AG04450 (cell line): ENCODE results near the gene GPS2. TPM values are rescaled to one million over a fixed set of nuclear protein-coding genes. Genes with fewer than 3 reads are reported as not detected.
A peak's percentile ranks its signal among the peaks of the same experiment; 100 is the strongest.
"Not testable (repeated sequence)": the region's sequence is repeated elsewhere in the genome, so short reads cannot be mapped to it uniquely, and the experiment has no call there.

Experiments used
- CTCF ChIA-PET: fragments of 300-600, 350-600 bp; formaldehyde crosslinking; extraction: SDS; loops from one replicate; lab custom pipeline; 2022; ENCODE audit warnings: antibody characterized with exemption, inconsistent platforms; lab: Charles Lee
- POLR2A ChIA-PET: fragments of 350-600 bp; formaldehyde crosslinking; extraction: SDS; loops from one replicate; lab custom pipeline; 2021; ENCODE audit warnings: antibody characterized with exemption, inconsistent platforms; lab: Yijun Ruan, JAX
- DNase-seq: peaks from one replicate; pipeline ENCODE4 v3.0.0-alpha.2; 2011; ENCODE audit warnings: low read depth, low spot score
- H3K27ac ChIP-seq: one replicate; pipeline ENCODE4 v1.5.1; 2012; ENCODE audit warnings: low read depth, low read length, control low read depth
- H3K27me3 ChIP-seq: one replicate; pipeline ENCODE4 v1.6.0; 2012; ENCODE audit warnings: low read length; ENCODE audit not compliant: control insufficient read depth, insufficient read depth
- H3K4me3 ChIP-seq: 2 replicates; pipeline ENCODE4 v1.5.1; 2011; ENCODE audit warnings: mild to moderate bottlenecking, low read depth, low read length, control low read depth
- H3K9me3 ChIP-seq: 2 replicates; pipeline ENCODE4 v1.5.1; 2012; ENCODE audit warnings: low read length; ENCODE audit not compliant: control insufficient read depth, insufficient read depth
- CTCF ChIP-seq: IDR thresholded peaks from 2 replicates; pipeline ENCODE4 v1.5.1; 2011; ENCODE audit warnings: low read depth, low read length, control low read depth, inconsistent platforms
- polyA plus RNA-seq: library from polyadenylated mRNA; depleted of rRNA; stranded (reverse); fragments of >200 nt; gene quantifications from 2 replicates; pipeline ENCODE4 v1.2.3, GENCODE V29; 2011

GPS2 gene
- polyA plus RNA-seq, 1 experiment, result 22.2 TPM

- POLR2A ChIA-PET, result interaction anchor here (1.0 kb wide), 1 partner anchor 10 kb away, joined by 3 read pairs; no protein-coding TSS in a partner anchor
- TF ChIP-seq CTCF, result no peak
- no peaks in the 10 kb centered on the region for H3K9me3 ChIP-seq
- CTCF ChIA-PET, result interaction anchor here (1.2 to 1.7 kb wide), 2 partner anchors 10 kb away, joined by 4 to 7 read pairs; no protein-coding TSS in a partner anchor
- H3K4me3 ChIP-seq, result no peak overlapping the region
- no peak overlapping the region for H3K27ac ChIP-seq
- no peak for DNase-seq
- H3K27me3 ChIP-seq, result peaks cover 12% of the 10 kb centered on the region
These were observed 19.9 kb upstream of the GPS2 start for GRCh38 chr17:7334938-7335538.

- DNase-seq, H3K9me3 ChIP-seq, H3K4me3 ChIP-seq, CTCF ChIA-PET, H3K27ac ChIP-seq, POLR2A ChIA-PET, H3K27me3 ChIP-seq: not testable (repeated sequence)
These were observed 17.5 kb upstream of the GPS2 start for GRCh38 chr17:7332600-7333069.

- H3K27me3 ChIP-seq, result peaks cover 9% of the 10 kb centered on the region
- no peak overlapping the region for H3K4me3 ChIP-seq
- POLR2A ChIA-PET, result no interaction called here
- no peak for TF ChIP-seq CTCF
- H3K9me3 ChIP-seq, result no peaks in the 10 kb centered on the region
- CTCF ChIA-PET, result no interaction called here
- DNase-seq, result no peak
- no peak overlapping the region for H3K27ac ChIP-seq
These were observed 17.0 kb upstream of the GPS2 start for GRCh38 chr17:7332111-7332510.

DNA sequence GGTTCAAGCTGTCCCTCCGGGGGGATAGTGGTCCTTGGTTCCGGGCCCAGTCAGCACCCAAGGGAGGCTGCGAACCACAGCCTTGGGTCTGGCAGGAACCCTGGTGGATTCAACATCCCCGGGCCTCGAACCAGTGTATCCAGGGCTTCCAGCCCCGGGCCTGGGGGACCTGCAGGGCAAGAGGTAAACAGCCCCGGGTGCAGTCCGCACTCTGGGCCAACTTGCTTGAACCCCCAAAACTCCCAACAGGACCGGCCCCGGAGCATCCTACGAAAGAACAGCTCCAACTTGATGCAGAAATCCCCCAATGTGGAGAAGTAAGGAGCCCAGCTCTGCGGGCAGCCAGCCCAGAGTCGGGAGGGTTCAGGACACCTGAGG, 15.5 kb upstream of the GPS2 start:
- ChIA-PET CTCF (interaction anchor here (2.6 kb wide), 1 partner anchor 230 kb away, joined by 13 read pairs; the partner anchor contains the start of gene SENP3), POLR2A (interaction anchor here (1.4 kb wide), 1 partner anchor 88 kb away, joined by 3 read pairs; the partner anchor contains the start of gene GABARAP)
- Histone ChIP-seq H3K4me3 (peak overlapping the region; percentile 97), H3K9me3 (no peaks in the 10 kb centered on the region), H3K27me3 (peaks cover 4% of the 10 kb centered on the region), H3K27ac (peak overlapping the region; percentile 91)
- TF ChIP-seq CTCF, result no peak
- DNase-seq, result no peak

GRCh38 chr17:7329997-7330637, 15.0 kb upstream of the GPS2 start:
- TF ChIP-seq CTCF, result no peak
- H3K27me3 ChIP-seq, result peaks cover 4% of the 10 kb centered on the region
- peak overlapping the region; percentile 91 for H3K27ac ChIP-seq
- H3K4me3 ChIP-seq, result peak overlapping the region; percentile 97
- ChIA-PET POLR2A (interaction anchor here (0.6 to 1.5 kb wide), 10 partner anchors 12 to 253 kb away, joined by 3 to 17 read pairs (median 4); partner anchors contain the start of genes GABARAP, GPS2, MPDU1 and POLR2A), CTCF (interaction anchor here (0.6 to 2.6 kb wide), 9 partner anchors 18 to 285 kb away, joined by 3 to 13 read pairs (median 3); partner anchors contain the start of genes PLSCR3, SENP3, SLC2A4 and TMEM256)
- no peaks in the 10 kb centered on the region for H3K9me3 ChIP-seq
- DNase-seq, result no peak
